HG03108 (cell line): ENCODE results near the gene ARHGAP10.
"Not testable (repeated sequence)": the region's sequence is repeated elsewhere in the genome, so short reads cannot be mapped to it uniquely, and the experiment has no call there.

ENCODE experiments used
- ATAC-seq: cut with Tn5 transposase; IDR thresholded peaks from one replicate; pipeline ENCODE4 v1.9.1; 2021; ENCODE audit warnings: moderate library complexity; ENCODE audit not compliant: unreplicated experiment

The ARHGAP10 gene

DNA sequence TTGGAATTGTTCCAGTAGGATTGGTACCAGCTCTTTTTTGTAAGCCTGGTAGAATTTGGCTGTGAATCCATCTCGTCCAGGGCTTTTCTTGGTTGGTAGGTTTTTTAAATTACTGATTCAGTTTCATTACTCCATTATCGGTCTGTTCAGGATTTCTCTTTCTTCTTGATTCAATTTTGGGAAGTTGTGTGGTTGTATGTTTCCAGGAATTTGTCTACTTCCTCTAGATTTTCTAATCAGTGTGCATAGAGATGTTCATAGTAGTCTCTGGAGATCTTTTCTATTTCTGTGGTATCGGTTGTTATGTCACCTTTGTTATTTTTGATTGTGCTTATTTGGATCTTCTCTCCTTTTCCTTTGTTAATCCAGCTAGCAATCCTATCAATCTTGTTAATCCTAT lies 248.7 kb downstream of the ARHGAP10 start:
- no peak for ATAC-seq

GRCh38 chr4:147981305-147981704 lies 249.4 kb downstream of the ARHGAP10 start:
- ATAC-seq: peak; percentile 89

DNA sequence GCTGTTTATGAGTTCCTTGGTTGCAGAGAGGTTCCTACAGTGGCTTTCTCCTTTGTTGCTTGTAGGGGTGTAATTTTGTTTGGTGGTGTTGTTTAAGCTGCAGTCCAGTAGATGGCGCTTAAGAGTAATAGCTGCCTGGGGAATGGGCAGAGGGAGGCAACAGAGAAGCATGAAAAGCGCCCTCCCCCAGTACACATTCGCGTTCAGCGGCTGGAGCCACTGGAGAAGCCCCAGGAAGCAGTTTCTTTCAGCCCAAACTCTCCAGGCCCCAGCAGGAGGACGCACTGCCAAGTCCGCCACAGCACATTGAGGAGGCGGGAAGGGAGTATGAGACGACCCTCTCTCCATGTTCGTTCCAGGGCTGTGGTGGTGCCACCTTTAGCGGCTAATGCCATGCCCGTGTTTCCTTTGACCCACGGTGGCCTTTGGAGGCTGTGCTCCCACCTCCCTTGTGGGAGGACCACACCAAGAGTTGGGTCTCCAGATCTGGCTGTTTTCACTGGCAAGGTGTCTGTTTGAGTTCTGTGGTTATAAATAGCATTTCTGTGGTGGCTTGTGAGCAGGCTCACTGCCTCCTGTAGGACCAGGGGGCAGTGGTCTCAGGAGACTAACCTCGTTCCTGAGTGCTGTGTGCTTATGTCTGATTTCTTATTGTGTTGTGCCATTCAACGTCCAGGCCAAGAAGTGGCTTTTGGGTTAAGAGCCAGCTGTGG lies 252.3 kb downstream of the ARHGAP10 start:
- no peak for ATAC-seq

DNA sequence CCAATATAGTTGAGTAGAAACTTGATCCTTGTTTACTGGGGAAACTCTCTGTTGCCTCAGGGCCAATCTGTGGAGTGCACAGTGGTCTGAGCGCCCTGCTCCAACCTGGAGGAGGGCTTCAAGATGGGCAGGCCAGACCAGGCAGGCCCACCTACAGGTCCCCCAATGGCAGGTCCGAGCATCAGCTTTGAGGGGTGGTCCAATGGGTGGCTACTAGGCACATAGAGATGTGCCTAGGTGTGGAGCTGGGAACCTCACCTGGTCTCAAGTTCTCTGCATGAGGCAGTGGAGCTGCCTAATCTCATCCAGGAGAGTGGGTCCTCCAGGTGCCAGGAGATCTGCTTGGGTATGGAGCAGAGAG lies 252.9 kb downstream of the ARHGAP10 start:
- no peak for ATAC-seq

- no peak for ATAC-seq
Measured at GRCh38 chr4:147985376-147985775, 253.5 kb downstream of the ARHGAP10 start.

- ATAC-seq: peak; percentile 70
Measured at GRCh38 chr4:147987252-147987651, 255.4 kb downstream of the ARHGAP10 start.

DNA sequence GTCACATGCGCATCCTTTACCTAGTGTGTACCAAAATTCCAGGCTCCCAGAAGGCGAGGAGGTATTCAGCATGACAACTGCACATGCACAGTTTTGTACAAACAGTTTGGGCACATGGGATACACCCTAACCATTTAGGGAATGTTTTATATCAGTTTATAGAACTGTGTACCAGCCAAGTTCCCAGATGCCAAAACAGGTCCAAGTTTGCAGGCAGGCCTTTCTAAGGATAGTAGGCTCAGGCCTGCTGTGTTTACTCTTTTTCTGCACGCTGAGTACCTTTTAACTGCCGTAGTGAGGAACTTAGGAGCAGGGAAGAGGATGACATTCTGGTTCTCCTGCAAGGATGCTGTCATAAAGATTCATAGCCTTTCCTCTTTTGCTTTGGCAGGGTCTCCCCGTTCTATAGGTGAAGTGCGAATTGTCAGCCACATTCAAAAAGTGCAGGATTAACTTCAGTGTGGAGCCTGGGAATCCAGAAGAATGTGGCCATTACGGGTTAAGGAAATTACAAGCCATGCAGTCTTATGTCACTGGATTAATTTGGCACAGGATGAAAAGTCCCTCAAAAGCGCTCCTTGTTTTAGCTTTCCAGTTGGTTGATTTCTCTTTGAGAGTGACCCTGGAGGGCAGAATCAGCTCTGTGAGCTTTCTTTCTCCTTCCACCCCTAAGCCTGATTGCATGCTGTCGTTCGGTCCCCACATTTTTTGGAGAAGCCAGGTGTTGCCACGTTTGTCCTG lies 259.8 kb downstream of the ARHGAP10 start:
- no peak for ATAC-seq

GRCh38 chr4:147994076-147994475 lies 262.2 kb downstream of the ARHGAP10 start:
- no peak for ATAC-seq

DNA sequence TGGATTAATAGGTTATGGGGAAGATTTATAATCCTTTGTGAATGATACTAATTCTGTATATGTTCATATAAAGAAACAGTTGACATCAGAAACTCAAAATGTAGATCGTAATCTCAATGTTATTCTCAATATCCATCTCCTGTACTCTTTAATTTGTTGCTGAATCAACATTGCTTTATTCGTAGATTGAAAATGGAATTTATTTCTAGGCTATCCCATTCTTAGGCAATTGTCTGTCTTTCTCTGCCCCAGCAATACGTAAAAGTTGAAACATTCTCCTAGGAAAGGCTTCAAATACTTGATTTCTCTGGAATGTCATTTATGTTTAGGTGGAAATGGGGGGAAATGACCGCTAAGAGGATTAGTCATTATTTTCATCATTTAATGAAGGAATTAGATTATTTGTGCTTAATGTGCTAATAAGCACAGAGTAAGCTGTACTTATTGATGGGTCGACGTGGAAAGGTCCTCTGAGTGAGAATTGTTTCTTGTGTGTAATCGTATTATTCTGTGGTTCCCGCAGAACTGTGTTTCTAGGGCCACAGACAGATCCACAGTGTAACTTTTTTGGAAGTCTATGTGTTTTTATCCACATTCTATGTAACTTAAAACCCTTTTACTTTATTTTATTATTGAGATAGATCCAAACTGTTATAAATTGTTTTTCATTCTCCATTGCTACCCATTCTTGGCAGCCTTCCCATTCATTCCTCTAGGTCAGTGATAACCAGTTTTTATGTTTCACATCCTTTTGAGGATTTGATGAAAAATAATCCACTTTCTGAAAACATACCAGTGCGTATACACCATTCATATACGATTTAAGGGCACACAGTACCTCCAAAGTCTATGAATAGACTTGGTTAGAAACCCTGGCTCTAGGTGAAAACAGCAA lies 262.9 kb downstream of the ARHGAP10 start:
- ATAC-seq: no peak

GRCh38 chr4:147996859-147997258 lies 265.0 kb downstream of the ARHGAP10 start:
- no peak for ATAC-seq

GRCh38 chr4:148000038-148000437 lies 268.1 kb downstream of the ARHGAP10 start:
- ATAC-seq: not testable (repeated sequence)

GRCh38 chr4:148004228-148004857 lies 272.5 kb downstream of the ARHGAP10 start:
- no peak for ATAC-seq

DNA sequence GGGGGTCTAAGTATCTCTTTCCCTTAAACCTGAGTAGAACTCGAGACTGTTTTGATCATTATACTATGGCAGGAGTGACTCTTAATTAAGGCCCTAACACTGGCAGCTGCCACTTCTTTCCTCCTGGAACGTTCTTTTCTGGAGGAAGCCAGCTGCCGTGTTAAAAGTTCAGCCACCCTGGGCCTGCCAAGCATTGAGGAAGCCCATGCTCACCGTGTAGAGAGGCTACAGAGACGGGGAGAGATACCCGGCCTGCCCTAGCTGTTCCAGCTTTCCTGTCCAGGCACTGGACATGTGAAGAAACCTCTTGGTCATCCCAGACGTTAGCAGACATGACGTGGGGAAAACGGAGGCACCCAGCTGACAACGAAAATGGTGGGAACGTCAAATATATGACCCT lies 274.1 kb downstream of the ARHGAP10 start:
- no peak for ATAC-seq

- no peak for ATAC-seq
Measured at GRCh38 chr4:148007314-148007760, 275.4 kb downstream of the ARHGAP10 start.

- ATAC-seq: no peak
Measured at GRCh38 chr4:148007792-148008191, 275.9 kb downstream of the ARHGAP10 start.

DNA sequence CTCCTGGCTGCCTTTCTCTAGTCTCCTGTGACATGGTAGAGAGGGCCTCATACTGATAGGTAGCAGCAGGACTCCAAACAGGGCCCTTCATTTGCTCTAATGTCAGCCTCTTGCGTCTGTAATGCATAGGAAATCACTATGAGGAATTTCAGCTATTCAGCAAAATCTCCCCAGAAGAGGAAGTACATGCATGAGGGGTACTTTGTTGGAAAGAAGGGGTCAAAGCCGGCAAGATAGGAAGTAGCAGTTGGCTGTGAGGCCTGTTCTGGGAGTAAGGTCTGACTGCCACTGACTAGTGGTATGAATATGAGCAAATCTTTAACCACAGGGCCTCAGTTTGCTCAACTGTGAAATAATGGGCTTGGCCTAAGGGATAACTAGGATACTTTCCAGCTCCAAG lies 283.2 kb downstream of the ARHGAP10 start:
- no peak for ATAC-seq

DNA sequence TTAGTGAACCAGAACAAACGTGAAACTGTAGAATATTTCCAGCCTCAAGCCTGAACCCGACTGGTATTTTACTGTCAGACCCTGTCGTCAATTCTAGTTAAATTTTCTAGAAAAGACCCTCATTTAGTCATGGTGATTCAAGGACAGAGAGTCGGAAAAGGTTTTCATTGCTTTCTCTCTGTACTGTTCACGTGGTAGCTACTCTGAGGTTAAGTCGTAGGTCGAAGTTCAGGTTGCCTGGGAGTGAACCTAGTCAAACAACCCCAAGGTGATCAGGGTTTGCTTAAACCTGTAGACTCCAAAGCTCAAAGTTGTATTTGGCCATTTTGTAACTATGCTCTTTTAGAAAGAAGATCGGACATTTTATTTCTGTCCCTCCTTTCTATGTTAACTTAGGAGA lies 283.6 kb downstream of the ARHGAP10 start:
- ATAC-seq: no peak

GRCh38 chr4:148016063-148016637 lies 284.3 kb downstream of the ARHGAP10 start:
- no peak for ATAC-seq

- ATAC-seq: no peak
Measured at GRCh38 chr4:148017801-148018200, 285.9 kb downstream of the ARHGAP10 start.

- no peak for ATAC-seq
Measured at GRCh38 chr4:148021686-148022085, 289.8 kb downstream of the ARHGAP10 start.

DNA sequence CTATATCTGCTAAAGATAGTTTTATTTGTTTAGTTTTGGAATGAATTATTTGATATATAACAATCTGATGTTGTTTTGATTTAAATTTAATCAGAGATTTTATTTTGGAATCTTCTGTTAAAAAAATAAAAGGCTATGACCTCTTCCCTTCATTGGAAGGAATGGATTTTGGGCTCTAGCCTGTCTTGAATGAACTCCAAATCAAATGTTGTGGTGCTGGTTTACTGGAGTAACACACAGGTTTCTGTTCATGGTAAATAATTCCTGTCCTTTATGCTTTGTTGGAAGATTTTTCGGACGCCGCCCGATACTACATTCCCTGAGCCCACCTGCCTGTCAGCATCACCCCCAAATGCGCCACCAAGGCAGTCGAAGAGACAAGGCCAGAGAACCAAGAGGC lies 291.1 kb downstream of the ARHGAP10 start:
- ATAC-seq: no peak
